ENCODE measurements around the gene ACTA2. TPM values are rescaled to one million over a fixed set of nuclear protein-coding genes. Genes with fewer than 3 reads are reported as not detected.

Gene ACTA2
- total and polyA plus RNA-seq, 2 donors (not counting 1 experiment from before 2014, with no cell fraction given) = 1.8 to 3.7 TPM

DNA sequence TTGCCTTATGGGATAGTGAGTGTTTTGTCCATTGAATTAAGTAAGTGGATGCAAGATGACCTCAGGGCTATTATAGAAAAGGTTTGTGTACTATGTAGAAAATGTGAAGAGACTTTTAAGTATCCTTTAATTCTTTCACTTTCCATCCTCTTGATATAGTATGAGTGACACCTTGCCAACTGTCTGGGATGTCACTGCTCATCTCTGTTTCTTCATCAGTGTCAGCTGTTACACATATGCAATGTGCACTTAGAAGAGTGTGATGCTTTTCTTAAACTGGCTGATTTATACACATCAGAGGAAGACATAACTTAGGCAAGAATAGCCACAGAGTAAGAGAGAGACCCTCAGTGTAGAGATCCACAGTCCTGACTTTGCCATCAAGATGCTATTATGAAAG, 8.7 kb upstream of the ACTA2 start:
- no peaks in the 10 kb centered on the region for H3K36me3 ChIP-seq (replicated peaks in 1 of 2; ENCODE audit: control extremely low read depth in 1 of 2, control insufficient read depth in 1 of 2, extremely low read depth in 1 of 2, insufficient read depth in 2 of 2, low read length in 1 of 2)
- intact Hi-C loops (cut with micrococcal nuclease) = no loop called here
- H3K27ac ChIP-seq (ENCODE audit: low read length in 2 of 2) = no peak overlapping the region
- no peak overlapping the region for H3K27ac Mint-ChIP-seq
- H3K27me3 ChIP-seq (replicated peaks in 1 of 4; ENCODE audit: control extremely low read depth in 1 of 4, control insufficient read depth in 3 of 4, insufficient read depth in 4 of 4, low read length in 3 of 4) = no peaks in the 10 kb centered on the region
- ChIA-PET CTCF (interaction anchor here (1.4 kb wide), 1 partner anchor 26 kb away, joined by 3 read pairs; no protein-coding TSS in a partner anchor), POLR2A (no interaction called here)
- no peaks in the 10 kb centered on the region for H3K4me1 ChIP-seq (ENCODE audit: control insufficient read depth in 2 of 2, insufficient read depth in 2 of 2, low read length in 2 of 2)
- no peak for ATAC-seq (ENCODE audit: low read depth)
- H3K9me3 ChIP-seq (ENCODE audit: control extremely low read depth in 1 of 3, control insufficient read depth in 2 of 3, insufficient read depth in 1 of 3, low read length in 2 of 3) = no peaks in the 10 kb centered on the region
- no peak for DNase-seq
- no peaks in the 10 kb centered on the region for H3K79me2 ChIP-seq (ENCODE audit: control insufficient read depth, insufficient read depth, low read length)
- TF ChIP-seq, protein P1, sequence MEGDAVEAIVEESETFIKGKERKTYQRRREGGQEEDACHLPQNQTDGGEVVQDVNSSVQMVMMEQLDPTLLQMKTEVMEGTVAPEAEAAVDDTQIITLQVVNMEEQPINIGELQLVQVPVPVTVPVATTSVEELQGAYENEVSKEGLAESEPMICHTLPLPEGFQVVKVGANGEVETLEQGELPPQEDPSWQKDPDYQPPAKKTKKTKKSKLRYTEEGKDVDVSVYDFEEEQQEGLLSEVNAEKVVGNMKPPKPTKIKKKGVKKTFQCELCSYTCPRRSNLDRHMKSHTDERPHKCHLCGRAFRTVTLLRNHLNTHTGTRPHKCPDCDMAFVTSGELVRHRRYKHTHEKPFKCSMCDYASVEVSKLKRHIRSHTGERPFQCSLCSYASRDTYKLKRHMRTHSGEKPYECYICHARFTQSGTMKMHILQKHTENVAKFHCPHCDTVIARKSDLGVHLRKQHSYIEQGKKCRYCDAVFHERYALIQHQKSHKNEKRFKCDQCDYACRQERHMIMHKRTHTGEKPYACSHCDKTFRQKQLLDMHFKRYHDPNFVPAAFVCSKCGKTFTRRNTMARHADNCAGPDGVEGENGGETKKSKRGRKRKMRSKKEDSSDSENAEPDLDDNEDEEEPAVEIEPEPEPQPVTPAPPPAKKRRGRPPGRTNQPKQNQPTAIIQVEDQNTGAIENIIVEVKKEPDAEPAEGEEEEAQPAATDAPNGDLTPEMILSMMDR (IDR thresholded peaks at IDR 0.05) = no peak
- no peak for TF ChIP-seq EZH2 (IDR thresholded peaks at IDR 0.05; ENCODE audit: borderline replicate concordance, insufficient read depth, low read depth, low read length, poor library complexity, severe bottlenecking)
- H3K4me2 ChIP-seq (replicated peaks; ENCODE audit: low read depth, low read length, poor library complexity, severe bottlenecking) = no peak overlapping the region
- H3K4me1 Mint-ChIP-seq = no peaks in the 10 kb centered on the region
- no peak overlapping the region for H3K9ac ChIP-seq (ENCODE audit: low read length)
- no peaks in the 10 kb centered on the region for H3K27me3 Mint-ChIP-seq
- H3K4me3 Mint-ChIP-seq = no peak overlapping the region
- no peaks in the 10 kb centered on the region for H4K20me1 ChIP-seq (ENCODE audit: control insufficient read depth, insufficient read depth, low read length, poor library complexity, severe bottlenecking)
- H2AFZ ChIP-seq (ENCODE audit: insufficient read depth, low read depth, low read length, poor library complexity, severe bottlenecking) = no peak overlapping the region
- H3K4me3 ChIP-seq (ENCODE audit: control extremely low read depth in 1 of 5, extremely low read depth in 1 of 5, insufficient read depth in 1 of 5, low read depth in 2 of 5, low read length in 4 of 5) = no peak overlapping the region
- H3K9me3 Mint-ChIP-seq (ENCODE audit: insufficient read depth) = no peaks in the 10 kb centered on the region

DNA sequence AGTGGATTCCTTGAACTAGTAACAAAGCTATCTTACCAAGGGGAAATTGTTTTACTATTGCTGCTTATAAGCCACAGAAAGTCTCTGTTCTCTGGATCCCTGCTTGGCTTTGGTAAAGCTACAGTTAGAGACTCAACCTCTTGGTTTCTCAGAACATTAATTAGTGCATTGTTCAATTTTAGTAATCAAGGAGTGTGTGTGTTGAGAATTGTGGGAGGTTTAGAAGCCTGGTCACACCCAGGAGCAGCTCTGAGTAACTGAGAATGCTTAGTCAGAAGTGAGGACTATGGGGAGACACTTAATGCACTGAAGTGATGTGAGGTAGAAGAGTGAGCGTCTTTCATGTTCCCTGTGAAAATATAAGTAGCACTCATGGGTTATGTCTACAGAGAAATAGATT, 8.2 kb upstream of the ACTA2 start:
- no peaks in the 10 kb centered on the region for H3K79me2 ChIP-seq (ENCODE audit: control insufficient read depth, insufficient read depth, low read length)
- ChIA-PET CTCF (interaction anchor here (1.4 kb wide), 1 partner anchor 26 kb away, joined by 3 read pairs; no protein-coding TSS in a partner anchor), POLR2A (no interaction called here)
- H3K4me1 ChIP-seq (ENCODE audit: control insufficient read depth in 2 of 2, insufficient read depth in 2 of 2, low read length in 2 of 2) = no peaks in the 10 kb centered on the region
- Mint-ChIP-seq H3K27me3 (no peaks in the 10 kb centered on the region), H3K27ac (no peak overlapping the region), H3K4me1 (no peaks in the 10 kb centered on the region), H3K9me3 (ENCODE audit: insufficient read depth) (no peaks in the 10 kb centered on the region), H3K4me3 (no peak overlapping the region)
- H3K9me3 ChIP-seq (ENCODE audit: control extremely low read depth in 1 of 3, control insufficient read depth in 2 of 3, insufficient read depth in 1 of 3, low read length in 2 of 3) = no peaks in the 10 kb centered on the region
- H3K36me3 ChIP-seq (replicated peaks in 1 of 2; ENCODE audit: control extremely low read depth in 1 of 2, control insufficient read depth in 1 of 2, extremely low read depth in 1 of 2, insufficient read depth in 2 of 2, low read length in 1 of 2) = no peaks in the 10 kb centered on the region
- WGBS (ENCODE audit: insufficient coverage) = no CpG with 5 or more reads among the region's 1 CpG
- no peak for ATAC-seq (ENCODE audit: low read depth)
- TF ChIP-seq EZH2 (IDR thresholded peaks at IDR 0.05; ENCODE audit: borderline replicate concordance, insufficient read depth, low read depth, low read length, poor library complexity, severe bottlenecking) = no peak
- TF ChIP-seq, protein P1 (IDR thresholded peaks at IDR 0.05) = no peak
- no peak overlapping the region for H2AFZ ChIP-seq (ENCODE audit: insufficient read depth, low read depth, low read length, poor library complexity, severe bottlenecking)
- H3K27me3 ChIP-seq (replicated peaks in 1 of 4; ENCODE audit: control extremely low read depth in 1 of 4, control insufficient read depth in 3 of 4, insufficient read depth in 4 of 4, low read length in 3 of 4) = no peaks in the 10 kb centered on the region
- no peaks in the 10 kb centered on the region for H4K20me1 ChIP-seq (ENCODE audit: control insufficient read depth, insufficient read depth, low read length, poor library complexity, severe bottlenecking)
- no peak overlapping the region for H3K27ac ChIP-seq (ENCODE audit: low read length in 2 of 2)
- H3K9ac ChIP-seq (ENCODE audit: low read length) = no peak overlapping the region
- intact Hi-C loops (cut with micrococcal nuclease) = no loop called here
- no peak overlapping the region for H3K4me3 ChIP-seq (ENCODE audit: control extremely low read depth in 1 of 5, extremely low read depth in 1 of 5, insufficient read depth in 1 of 5, low read depth in 2 of 5, low read length in 4 of 5)
- no peak for DNase-seq
- no peak overlapping the region for H3K4me2 ChIP-seq (replicated peaks; ENCODE audit: low read depth, low read length, poor library complexity, severe bottlenecking)
